Measurements from ENCODE around the gene NEK10. TPM values are rescaled to one million over a fixed set of nuclear protein-coding genes. Genes with fewer than 3 reads are reported as not detected.

Gene NEK10
- total RNA-seq, 2 experiments from 2014 or later = 0.28 to 1.3 TPM

- Histone ChIP-seq H3K36me3 (ENCODE audit: insufficient read depth, low read length) (no peaks in the 10 kb centered on the region), H3K4me3 (ENCODE audit: low read depth, low read length, poor library complexity, severe bottlenecking) (no peak overlapping the region), H3K4me2 (ENCODE audit: low read length) (no peak overlapping the region), H2AFZ (ENCODE audit: low read length) (no peak overlapping the region), H3K79me2 (ENCODE audit: insufficient read depth, low read depth, low read length) (no peaks in the 10 kb centered on the region), H3K9me2 (ENCODE audit: insufficient read depth, low read length) (no peaks in the 10 kb centered on the region), H3K9me3 (ENCODE audit: low read length) (no peaks in the 10 kb centered on the region), H3K27ac (ENCODE audit: low read depth, low read length, poor library complexity, severe bottlenecking) (no peak overlapping the region), H4K20me1 (ENCODE audit: insufficient read depth, low read length) (no peaks in the 10 kb centered on the region), H3K4me1 (ENCODE audit: insufficient read depth, low read length, poor library complexity, severe bottlenecking) (no peaks in the 10 kb centered on the region)
- BruUV-seq (replicated peaks) = no TSS peak
- DNase-seq (ENCODE audit: low spot score) = no peak
- POLR2A ChIA-PET = interaction anchor here (0.6 kb wide), 1 partner anchor 1569 kb away, joined by 4 read pairs; no protein-coding TSS in a partner anchor
- TF ChIP-seq EZH2phosphoT487 (IDR thresholded peaks at IDR 0.05; ENCODE audit: borderline replicate concordance, low read depth, low read length) = no peak
- no peak for TF ChIP-seq CTCF (conservative IDR thresholded peaks at IDR 0.05; ENCODE audit: low read length)
- CTCF ChIA-PET (ENCODE audit: unreplicated experiment) = no interaction called here
- intact Hi-C loops (cut with micrococcal nuclease; ENCODE audit: unreplicated experiment) = no loop called here
Observed at GRCh38 chr3:27160146-27160545, 209.0 kb downstream of the NEK10 start.

- DNase-seq (ENCODE audit: low spot score) = no peak
- H4K20me1 ChIP-seq (ENCODE audit: insufficient read depth, low read length) = no peaks in the 10 kb centered on the region
- H3K9me3 ChIP-seq (ENCODE audit: low read length) = no peaks in the 10 kb centered on the region
- H3K79me2 ChIP-seq (ENCODE audit: insufficient read depth, low read depth, low read length) = no peaks in the 10 kb centered on the region
- no peak for TF ChIP-seq EZH2phosphoT487 (IDR thresholded peaks at IDR 0.05; ENCODE audit: borderline replicate concordance, low read depth, low read length)
- TF ChIP-seq CTCF (conservative IDR thresholded peaks at IDR 0.05; ENCODE audit: low read length) = no peak
- ChIA-PET CTCF (ENCODE audit: unreplicated experiment) (no interaction called here), POLR2A (interaction anchor here (0.7 to 0.9 kb wide), 2 partner anchors 15 to 21 kb away, joined by 3 read pairs; no protein-coding TSS in a partner anchor)
- H3K4me2 ChIP-seq (ENCODE audit: low read length) = no peak overlapping the region
- no peak overlapping the region for H3K27ac ChIP-seq (ENCODE audit: low read depth, low read length, poor library complexity, severe bottlenecking)
- intact Hi-C loops (cut with micrococcal nuclease; ENCODE audit: unreplicated experiment) = no loop called here
- H3K4me3 ChIP-seq (ENCODE audit: low read depth, low read length, poor library complexity, severe bottlenecking) = no peak overlapping the region
- no peaks in the 10 kb centered on the region for H3K4me1 ChIP-seq (ENCODE audit: insufficient read depth, low read length, poor library complexity, severe bottlenecking)
- H3K9me2 ChIP-seq (ENCODE audit: insufficient read depth, low read length) = no peaks in the 10 kb centered on the region
- no TSS peak for BruUV-seq (replicated peaks)
- no peaks in the 10 kb centered on the region for H3K36me3 ChIP-seq (ENCODE audit: insufficient read depth, low read length)
- H2AFZ ChIP-seq (ENCODE audit: low read length) = no peak overlapping the region
Observed at GRCh38 chr3:27147215-27147614, 222.0 kb downstream of the NEK10 start.

- Histone ChIP-seq H2AFZ (ENCODE audit: low read length) (no peak overlapping the region), H3K4me1 (ENCODE audit: insufficient read depth, low read length, poor library complexity, severe bottlenecking) (no peaks in the 10 kb centered on the region), H3K27ac (ENCODE audit: low read depth, low read length, poor library complexity, severe bottlenecking) (no peak overlapping the region), H3K4me3 (ENCODE audit: low read depth, low read length, poor library complexity, severe bottlenecking) (no peak overlapping the region), H3K4me2 (ENCODE audit: low read length) (no peak overlapping the region), H4K20me1 (ENCODE audit: insufficient read depth, low read length) (no peaks in the 10 kb centered on the region), H3K9me3 (ENCODE audit: low read length) (no peaks in the 10 kb centered on the region), H3K36me3 (ENCODE audit: insufficient read depth, low read length) (no peaks in the 10 kb centered on the region), H3K9me2 (ENCODE audit: insufficient read depth, low read length) (no peaks in the 10 kb centered on the region), H3K79me2 (ENCODE audit: insufficient read depth, low read depth, low read length) (no peaks in the 10 kb centered on the region)
- TF ChIP-seq CTCF (conservative IDR thresholded peaks at IDR 0.05; ENCODE audit: low read length) (no peak), EZH2phosphoT487 (IDR thresholded peaks at IDR 0.05; ENCODE audit: borderline replicate concordance, low read depth, low read length) (no peak)
- intact Hi-C loops (cut with micrococcal nuclease; ENCODE audit: unreplicated experiment) = no loop called here
- no TSS peak for BruUV-seq (replicated peaks)
- ChIA-PET CTCF (ENCODE audit: unreplicated experiment) (no interaction called here), POLR2A (interaction anchor here (0.9 to 1.0 kb wide), 2 partner anchors 15 to 19 kb away, joined by 3 read pairs; no protein-coding TSS in a partner anchor)
- DNase-seq (ENCODE audit: low spot score) = no peak
Observed at GRCh38 chr3:27146786-27147185, 222.4 kb downstream of the NEK10 start.

Data from OCI-LY7 (cell line).